Measurements from ENCODE around the gene CORIN. TPM values are rescaled to one million over a fixed set of nuclear protein-coding genes. Genes with fewer than 3 reads are reported as not detected.

The CORIN gene
- polyA plus RNA-seq, 1 donor from 2014 or later, result 0.25 TPM

DNA sequence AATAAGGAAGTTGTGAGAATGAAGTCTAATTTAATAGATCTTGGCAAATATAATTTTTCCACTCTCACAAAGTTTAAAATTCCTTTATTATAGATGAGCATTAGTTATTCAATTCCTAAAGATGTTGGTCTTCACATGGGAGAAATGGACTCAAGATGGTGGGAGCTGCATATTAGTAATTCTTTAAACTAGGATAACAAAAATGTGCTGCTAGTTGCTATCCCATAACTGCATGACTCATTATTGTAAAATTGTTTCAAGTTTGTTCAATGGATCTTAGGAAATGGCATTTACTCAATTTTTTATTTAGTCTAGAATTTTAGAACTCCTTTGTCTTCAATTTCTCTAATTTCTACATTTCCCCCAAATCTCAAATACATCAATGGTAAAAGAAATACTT, 197.0 kb downstream of the CORIN start:
- Histone ChIP-seq H3K27me3 (ENCODE audit: insufficient read depth, low read depth, low read length) (no peaks in the 10 kb centered on the region), H3F3A (ENCODE audit: insufficient read depth, low read length, poor library complexity, severe bottlenecking) (no peaks in the 10 kb centered on the region), H3K4me2 (ENCODE audit: low read length) (no peak overlapping the region)

DNA sequence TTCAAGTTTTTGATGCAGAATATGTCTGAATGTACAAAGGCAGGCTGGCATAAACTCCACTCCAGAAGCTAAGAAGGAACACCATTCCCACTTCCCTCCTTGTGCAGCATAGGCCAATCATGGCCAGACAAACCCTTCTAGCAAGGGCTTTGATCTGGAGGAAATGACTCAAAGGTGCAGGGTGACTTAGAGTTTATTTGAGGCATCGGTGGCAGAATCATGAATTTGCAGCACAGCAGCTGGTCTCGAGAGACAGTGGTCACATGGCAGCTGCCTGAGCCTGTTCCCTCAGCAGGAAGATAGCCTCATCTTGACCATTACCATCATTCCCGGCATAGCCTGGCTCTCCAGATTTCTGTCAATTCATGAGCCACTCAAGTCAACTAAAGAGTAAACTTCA, 198.3 kb downstream of the CORIN start:
- no peak overlapping the region for H3K4me2 ChIP-seq (ENCODE audit: low read length)
- H3F3A ChIP-seq (ENCODE audit: insufficient read depth, low read length, poor library complexity, severe bottlenecking), result no peaks in the 10 kb centered on the region
- H3K27ac ChIP-seq (ENCODE audit: low read length), result no peak overlapping the region
- H3K4me3 ChIP-seq (ENCODE audit: low read length), result no peak overlapping the region
- no peaks in the 10 kb centered on the region for H3K79me2 ChIP-seq (replicated peaks; ENCODE audit: insufficient read depth, low read length)
- H3K9ac ChIP-seq (ENCODE audit: low read length), result no peak overlapping the region
- TF ChIP-seq RAD21 (conservative IDR thresholded peaks at IDR 0.05), result no peak
- TF ChIP-seq, protein P1, sequence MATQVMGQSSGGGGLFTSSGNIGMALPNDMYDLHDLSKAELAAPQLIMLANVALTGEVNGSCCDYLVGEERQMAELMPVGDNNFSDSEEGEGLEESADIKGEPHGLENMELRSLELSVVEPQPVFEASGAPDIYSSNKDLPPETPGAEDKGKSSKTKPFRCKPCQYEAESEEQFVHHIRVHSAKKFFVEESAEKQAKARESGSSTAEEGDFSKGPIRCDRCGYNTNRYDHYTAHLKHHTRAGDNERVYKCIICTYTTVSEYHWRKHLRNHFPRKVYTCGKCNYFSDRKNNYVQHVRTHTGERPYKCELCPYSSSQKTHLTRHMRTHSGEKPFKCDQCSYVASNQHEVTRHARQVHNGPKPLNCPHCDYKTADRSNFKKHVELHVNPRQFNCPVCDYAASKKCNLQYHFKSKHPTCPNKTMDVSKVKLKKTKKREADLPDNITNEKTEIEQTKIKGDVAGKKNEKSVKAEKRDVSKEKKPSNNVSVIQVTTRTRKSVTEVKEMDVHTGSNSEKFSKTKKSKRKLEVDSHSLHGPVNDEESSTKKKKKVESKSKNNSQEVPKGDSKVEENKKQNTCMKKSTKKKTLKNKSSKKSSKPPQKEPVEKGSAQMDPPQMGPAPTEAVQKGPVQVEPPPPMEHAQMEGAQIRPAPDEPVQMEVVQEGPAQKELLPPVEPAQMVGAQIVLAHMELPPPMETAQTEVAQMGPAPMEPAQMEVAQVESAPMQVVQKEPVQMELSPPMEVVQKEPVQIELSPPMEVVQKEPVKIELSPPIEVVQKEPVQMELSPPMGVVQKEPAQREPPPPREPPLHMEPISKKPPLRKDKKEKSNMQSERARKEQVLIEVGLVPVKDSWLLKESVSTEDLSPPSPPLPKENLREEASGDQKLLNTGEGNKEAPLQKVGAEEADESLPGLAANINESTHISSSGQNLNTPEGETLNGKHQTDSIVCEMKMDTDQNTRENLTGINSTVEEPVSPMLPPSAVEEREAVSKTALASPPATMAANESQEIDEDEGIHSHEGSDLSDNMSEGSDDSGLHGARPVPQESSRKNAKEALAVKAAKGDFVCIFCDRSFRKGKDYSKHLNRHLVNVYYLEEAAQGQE (IDR thresholded peaks at IDR 0.05; ENCODE audit: borderline replicate concordance), result no peak
- TF ChIP-seq SMC3 (conservative IDR thresholded peaks at IDR 0.05; ENCODE audit: poor library complexity), result no peak
- TF ChIP-seq EP300 (conservative IDR thresholded peaks at IDR 0.05; ENCODE audit: poor library complexity, severe bottlenecking), result no peak
- TF ChIP-seq EZH2 (IDR thresholded peaks at IDR 0.05; ENCODE audit: borderline replicate concordance, insufficient read depth, low read length, poor library complexity, severe bottlenecking), result no peak
- no peak for TF ChIP-seq CTCF (IDR thresholded peaks at IDR 0.05; ENCODE audit: poor library complexity, severe bottlenecking)
- no peak for TF ChIP-seq POLR2AphosphoS5 (IDR thresholded peaks at IDR 0.05)
- TF ChIP-seq TAF1 (IDR thresholded peaks at IDR 0.05; ENCODE audit: low read depth), result no peak
- TF ChIP-seq MXI1 (conservative IDR thresholded peaks at IDR 0.05; ENCODE audit: poor library complexity, severe bottlenecking), result no peak
- H3K27me3 ChIP-seq (ENCODE audit: insufficient read depth, low read depth, low read length), result no peaks in the 10 kb centered on the region
- no peaks in the 10 kb centered on the region for H3K9me2 ChIP-seq (ENCODE audit: insufficient read depth, low read length)
- H2AFZ ChIP-seq (ENCODE audit: low read depth, low read length), result no peak overlapping the region
- no peaks in the 10 kb centered on the region for H4K20me1 ChIP-seq (ENCODE audit: insufficient read depth)
- no peaks in the 10 kb centered on the region for H3K36me3 ChIP-seq (ENCODE audit: insufficient read depth, low read length)
- H3K9me3 ChIP-seq (ENCODE audit: low read length), result no peaks in the 10 kb centered on the region

More for the DNA sequence above, 197.0 kb downstream of the CORIN start:
- Histone ChIP-seq H3K9me2 (ENCODE audit: insufficient read depth, low read length) (no peaks in the 10 kb centered on the region), H3K4me3 (ENCODE audit: low read length) (no peak overlapping the region), H3K36me3 (ENCODE audit: insufficient read depth, low read length) (no peaks in the 10 kb centered on the region), H3K27ac (ENCODE audit: low read length) (no peak overlapping the region), H2AFZ (ENCODE audit: low read depth, low read length) (no peak overlapping the region), H3K9ac (ENCODE audit: low read length) (no peak overlapping the region), H3K9me3 (ENCODE audit: low read length) (no peaks in the 10 kb centered on the region), H4K20me1 (ENCODE audit: insufficient read depth) (no peaks in the 10 kb centered on the region), H3K79me2 (replicated peaks; ENCODE audit: insufficient read depth, low read length) (no peaks in the 10 kb centered on the region)
- no peak for TF ChIP-seq EP300 (conservative IDR thresholded peaks at IDR 0.05; ENCODE audit: poor library complexity, severe bottlenecking)
- no peak for TF ChIP-seq CTCF (IDR thresholded peaks at IDR 0.05; ENCODE audit: poor library complexity, severe bottlenecking)
- TF ChIP-seq RAD21 (conservative IDR thresholded peaks at IDR 0.05), result no peak
- no peak for TF ChIP-seq POLR2AphosphoS5 (IDR thresholded peaks at IDR 0.05)
- no peak for TF ChIP-seq TAF1 (IDR thresholded peaks at IDR 0.05; ENCODE audit: low read depth)
- no peak for TF ChIP-seq MXI1 (conservative IDR thresholded peaks at IDR 0.05; ENCODE audit: poor library complexity, severe bottlenecking)
- TF ChIP-seq EZH2 (IDR thresholded peaks at IDR 0.05; ENCODE audit: borderline replicate concordance, insufficient read depth, low read length, poor library complexity, severe bottlenecking), result no peak
- TF ChIP-seq, protein P1 (IDR thresholded peaks at IDR 0.05; ENCODE audit: borderline replicate concordance), result no peak
- no peak for TF ChIP-seq SMC3 (conservative IDR thresholded peaks at IDR 0.05; ENCODE audit: poor library complexity)
